ENCODE measurements around the gene IL37. TPM values are rescaled to one million over a fixed set of nuclear protein-coding genes. Genes with fewer than 3 reads are reported as not detected.
A peak's percentile ranks its signal among the peaks of the same experiment; 100 is the strongest.

Gene IL37
- polyA plus RNA-seq, 1 donor from 2014 or later, result not detected

GRCh38 chr2:112958428-112959108 is 47.6 kb downstream of the IL37 start:
- TF ChIP-seq MXI1 (conservative IDR thresholded peaks at IDR 0.05; ENCODE audit: poor library complexity, severe bottlenecking), result no peak
- no peak for TF ChIP-seq TAF1 (IDR thresholded peaks at IDR 0.05; ENCODE audit: low read depth)
- no peak for TF ChIP-seq EZH2 (IDR thresholded peaks at IDR 0.05; ENCODE audit: borderline replicate concordance, insufficient read depth, low read length, poor library complexity, severe bottlenecking)
- peak; percentile 71 for TF ChIP-seq RAD21 (conservative IDR thresholded peaks at IDR 0.05)
- TF ChIP-seq SMC3 (conservative IDR thresholded peaks at IDR 0.05; ENCODE audit: poor library complexity), result peak; percentile 72
- TF ChIP-seq POLR2AphosphoS5 (IDR thresholded peaks at IDR 0.05), result no peak
- TF ChIP-seq REST (IDR thresholded peaks at IDR 0.05; ENCODE audit: borderline replicate concordance), result no peak
- no peak for TF ChIP-seq EP300 (conservative IDR thresholded peaks at IDR 0.05; ENCODE audit: poor library complexity, severe bottlenecking)
- TF ChIP-seq CTCF (IDR thresholded peaks at IDR 0.05; ENCODE audit: poor library complexity, severe bottlenecking), result peak; percentile 78
- no peak overlapping the region for H3K4me3 ChIP-seq (ENCODE audit: low read length)
- no peaks in the 10 kb centered on the region for H3K9me2 ChIP-seq (ENCODE audit: insufficient read depth, low read length)
- no peak overlapping the region for H2AFZ ChIP-seq (ENCODE audit: low read depth, low read length)
- no peak overlapping the region for H3K9ac ChIP-seq (ENCODE audit: low read length)
- H3K9me3 ChIP-seq (ENCODE audit: low read length), result no peaks in the 10 kb centered on the region
- no peaks in the 10 kb centered on the region for H3K27me3 ChIP-seq (ENCODE audit: insufficient read depth, low read depth, low read length)
- H3K79me2 ChIP-seq (replicated peaks; ENCODE audit: insufficient read depth, low read length), result no peaks in the 10 kb centered on the region
- H3K36me3 ChIP-seq (ENCODE audit: insufficient read depth, low read length), result no peaks in the 10 kb centered on the region
- H3K4me2 ChIP-seq (ENCODE audit: low read length), result no peak overlapping the region
- no peak overlapping the region for H3K27ac ChIP-seq (ENCODE audit: low read length)
- no peaks in the 10 kb centered on the region for H4K20me1 ChIP-seq (ENCODE audit: insufficient read depth)
- no peaks in the 10 kb centered on the region for H3F3A ChIP-seq (ENCODE audit: insufficient read depth, low read length, poor library complexity, severe bottlenecking)

- Histone ChIP-seq H3K27ac (ENCODE audit: low read length) (no peak overlapping the region), H3K36me3 (ENCODE audit: insufficient read depth, low read length) (no peaks in the 10 kb centered on the region), H3F3A (ENCODE audit: insufficient read depth, low read length, poor library complexity, severe bottlenecking) (no peaks in the 10 kb centered on the region), H3K79me2 (replicated peaks; ENCODE audit: insufficient read depth, low read length) (no peaks in the 10 kb centered on the region), H3K9me3 (ENCODE audit: low read length) (no peaks in the 10 kb centered on the region), H3K4me3 (ENCODE audit: low read length) (no peak overlapping the region), H3K9ac (ENCODE audit: low read length) (no peak overlapping the region), H4K20me1 (ENCODE audit: insufficient read depth) (no peaks in the 10 kb centered on the region), H3K9me2 (ENCODE audit: insufficient read depth, low read length) (no peaks in the 10 kb centered on the region), H3K4me2 (ENCODE audit: low read length) (no peak overlapping the region), H3K27me3 (ENCODE audit: insufficient read depth, low read depth, low read length) (no peaks in the 10 kb centered on the region), H2AFZ (ENCODE audit: low read depth, low read length) (no peak overlapping the region)
- TF ChIP-seq POLR2AphosphoS5 (IDR thresholded peaks at IDR 0.05), result no peak
- no peak for TF ChIP-seq RAD21 (conservative IDR thresholded peaks at IDR 0.05)
- peak; percentile 53 for TF ChIP-seq CTCF (IDR thresholded peaks at IDR 0.05; ENCODE audit: poor library complexity, severe bottlenecking)
These were observed 48.3 kb downstream of the IL37 start for GRCh38 chr2:112959109-112959812.

All from neural cell (in vitro differentiated cells).